CD14-positive monocyte (primary cell): ENCODE data around the gene HEXA. TPM values are rescaled to one million over a fixed set of nuclear protein-coding genes. Genes with fewer than 3 reads are reported as not detected.

Source experiments
- DNase-seq, 3 donors: peaks; one replicate each; pipeline ENCODE4 v3.0.0-alpha.2; 2011 to 2022
- H2AFZ ChIP-seq: 2 replicates; pipeline ENCODE4 v1.6.0; 2012; ENCODE audit warnings: mild to moderate bottlenecking, low read depth, low read length, inconsistent platforms; ENCODE audit not compliant: insufficient read depth, poor library complexity, severe bottlenecking
- H3K27ac ChIP-seq, 2 donors: 1 replicate in 1 of 2; 2 replicates in 1 of 2; pipeline ENCODE4 v1.5.1; 2012 to 2013; ENCODE audit warnings: low read length in 2 of 2, control low read depth in 1 of 2, inconsistent platforms in 1 of 2, low read depth in 1 of 2, mild to moderate bottlenecking in 1 of 2
- H3K27me3 ChIP-seq, 2 donors: one replicate each; pipeline versions ENCODE4 v1.6.0 to v1.6.1; 2011 to 2013; ENCODE audit warnings: low read length in 2 of 2; ENCODE audit not compliant: control insufficient read depth in 2 of 2, insufficient read depth in 2 of 2
- H3K36me3 ChIP-seq, 2 donors: replicated peaks in 1 of 2; 1 replicate in 1 of 2; 2 replicates in 1 of 2; pipeline versions ENCODE4 v1.5.1 to v1.6.1; 2012 to 2013; ENCODE audit warnings: low read length in 2 of 2, control low read depth in 1 of 2, inconsistent platforms in 1 of 2, mild to moderate bottlenecking in 1 of 2; ENCODE audit not compliant: insufficient read depth in 2 of 2, control insufficient read depth in 1 of 2
- H3K4me1 ChIP-seq, 2 donors: 1 replicate in 1 of 2; 2 replicates in 1 of 2; pipeline versions ENCODE4 v1.5.1 to v1.6.1; 2012 to 2013; ENCODE audit warnings: low read length in 2 of 2, control low read depth in 1 of 2, inconsistent platforms in 1 of 2, mild to moderate bottlenecking in 1 of 2, moderate library complexity in 1 of 2; ENCODE audit not compliant: insufficient read depth in 2 of 2, control insufficient read depth in 1 of 2
- H3K4me2 ChIP-seq: replicated peaks from 2 replicates; pipeline ENCODE3; 2012; ENCODE audit warnings: low read length, moderate library complexity, mild to moderate bottlenecking; ENCODE audit not compliant: poor library complexity, severe bottlenecking; ENCODE audit errors: extremely low read depth
- H3K4me3 ChIP-seq, 3 experiments: fragments of 200-600 bp in 1 of 3; sonication (generic) in 1 of 3; replicated peaks in 1 of 3; 1 replicate in 2 of 3; 2 replicates in 1 of 3; pipeline ENCODE4 v1.5.1; 2011 to 2013; ENCODE audit warnings: low read length in 3 of 3, mild to moderate bottlenecking in 3 of 3, control low read depth in 2 of 3, low read depth in 2 of 3, inconsistent platforms in 1 of 3, moderate library complexity in 1 of 3
- H3K79me2 ChIP-seq: 2 replicates; pipeline ENCODE4 v1.6.0; 2012; ENCODE audit warnings: mild to moderate bottlenecking, control low read depth, inconsistent platforms, low read length, moderate library complexity; ENCODE audit not compliant: insufficient read depth
- H3K9ac ChIP-seq: 2 replicates; pipeline ENCODE4 v1.6.0; 2017; ENCODE audit warnings: low read length, mild to moderate bottlenecking; ENCODE audit not compliant: insufficient read depth, poor library complexity, severe bottlenecking
- H3K9me3 ChIP-seq, 2 donors: replicated peaks in 1 of 2; 1 replicate in 1 of 2; 2 replicates in 1 of 2; pipeline versions ENCODE4 v1.5.1 to v1.6.1; 2012 to 2013; ENCODE audit warnings: low read length in 2 of 2, control low read depth in 1 of 2; ENCODE audit not compliant: control insufficient read depth in 1 of 2, insufficient read depth in 1 of 2
- H4K20me1 ChIP-seq: 2 replicates; pipeline ENCODE4 v1.6.0; 2012; ENCODE audit warnings: mild to moderate bottlenecking, low read length, control low read depth, moderate library complexity; ENCODE audit not compliant: insufficient read depth
- H3K27ac Mint-ChIP-seq, 7 donors: one replicate each; pipeline ENCODE4 v1.8.0; 2020; ENCODE audit warnings: mild to moderate bottlenecking in 7 of 7, mixed read lengths in 7 of 7, moderate library complexity in 6 of 7, inconsistent platforms in 2 of 7
- H3K27me3 Mint-ChIP-seq, 3 donors: one replicate each; pipeline ENCODE4 v1.8.0; 2021 to 2022; ENCODE audit warnings: low read depth in 3 of 3, mild to moderate bottlenecking in 3 of 3, mixed read lengths in 3 of 3, moderate library complexity in 3 of 3, inconsistent platforms in 1 of 3
- H3K36me3 Mint-ChIP-seq, 2 donors: one replicate each; pipeline ENCODE4 v1.8.0; 2020; ENCODE audit warnings: mixed read lengths in 2 of 2, inconsistent platforms in 1 of 2, mild to moderate bottlenecking in 1 of 2
- H3K4me1 Mint-ChIP-seq: one replicate; pipeline ENCODE4 v1.8.0; 2020; ENCODE audit warnings: mild to moderate bottlenecking, mixed read lengths
- H3K4me3 Mint-ChIP-seq, 2 donors: one replicate each; pipeline ENCODE4 v1.8.0; 2020; ENCODE audit warnings: mild to moderate bottlenecking in 2 of 2, mixed read lengths in 2 of 2, moderate library complexity in 1 of 2
- H3K9me3 Mint-ChIP-seq, 7 donors: one replicate each; pipeline ENCODE4 v1.8.0; 2020 to 2022; ENCODE audit warnings: mixed read lengths in 7 of 7, mild to moderate bottlenecking in 6 of 7, moderate library complexity in 6 of 7, inconsistent platforms in 2 of 7
- CTCF ChIP-seq: fragments of 200-600 bp; IDR thresholded peaks from one replicate; pipeline ENCODE4 v1.8.0; 2022; ENCODE audit warnings: antibody characterized with exemption, mild to moderate bottlenecking
- WGBS: methylation state at CpG from one replicate; pipeline ENCODE4 v1.1.5; 2013; ENCODE audit warnings: missing lambda C conversion rate; ENCODE audit not compliant: insufficient coverage; 5-methylcytosine and 5-hydroxymethylcytosine counted together
- intact Hi-C, 2 donors: fragments of 100-400 bp; cut with micrococcal nuclease; formaldehyde crosslinking; loops; one replicate each; pipeline versions ENCODE4 v1.15.0 to v1.15.1; 2023
- polyA plus RNA-seq, 3 donors: library from polyadenylated mRNA; depleted of rRNA in 1 of 3; unstranded in 2 of 3; stranded (reverse) in 1 of 3; fragments of 300-500 nt in 2 of 3; fragments of >200 nt in 1 of 3; fragmentation: Illumina TruSeq in 2 of 3; gene quantifications; 1 replicate in 2 of 3; 2 replicates in 1 of 3; pipeline ENCODE4 v1.2.3, GENCODE V29; 2012 to 2021

HEXA gene
- polyA plus RNA-seq, 3 donors: 164 to 192 (median 186) TPM

DNA sequence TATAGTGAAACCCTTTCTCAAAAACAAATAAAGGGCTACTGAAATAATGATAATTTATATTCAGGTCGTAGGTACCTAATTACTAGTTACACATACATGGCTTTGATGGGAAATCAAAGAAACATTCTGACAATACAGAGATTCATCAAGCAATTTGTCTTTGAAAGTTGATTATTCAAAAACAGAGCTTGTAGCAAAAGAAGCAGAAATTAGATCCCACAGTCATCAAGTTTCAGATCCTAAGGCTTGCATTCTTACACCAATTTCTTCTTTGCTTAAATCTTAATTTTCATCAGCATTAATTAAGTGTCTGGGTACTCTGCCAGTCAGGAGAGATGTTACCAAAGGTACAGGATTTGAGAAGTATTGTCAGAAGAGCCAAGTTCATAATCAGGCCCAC is 1.5 kb upstream of the HEXA start:
- TF ChIP-seq CTCF: no peak
- DNase-seq: peak in 1 of 3 donors; percentile 30
- Mint-ChIP-seq H3K27me3 (peaks cover 0 to 2% (median 0%) of the 10 kb centered on the region in 3 donors), H3K9me3 (peaks cover 0 to 4% (median 0%) of the 10 kb centered on the region in 7 donors), H3K27ac (peak overlapping the region in 5 of 7 donors; percentile 1 to 63 (median 11)), H3K4me3 (no peak overlapping the region), H3K4me1 (peaks cover 52% of the 10 kb centered on the region), H3K36me3 (no peaks in the 10 kb centered on the region)
- Histone ChIP-seq H3K4me1 (peaks cover 39 to 50% of the 10 kb centered on the region in 2 donors), H3K4me2 (peak overlapping the region; percentile 79), H2AFZ (no peak overlapping the region), H3K79me2 (peaks cover 46% of the 10 kb centered on the region), H3K9ac (no peak overlapping the region), H3K36me3 (no peaks in the 10 kb centered on the region), H4K20me1 (peaks cover 9% of the 10 kb centered on the region), H3K27me3 (no peaks in the 10 kb centered on the region), H3K4me3 (no peak overlapping the region), H3K9me3 (no peaks in the 10 kb centered on the region), H3K27ac (peak overlapping the region in 1 of 2 donors; percentile 54)
- intact Hi-C loops: loop anchor here (5.0 to 10.0 kb wide), 3 partner anchors 60 to 100 kb away; no protein-coding TSS in a partner anchor
- WGBS: no CpG with 5 or more reads among the region's 1 CpG

DNA sequence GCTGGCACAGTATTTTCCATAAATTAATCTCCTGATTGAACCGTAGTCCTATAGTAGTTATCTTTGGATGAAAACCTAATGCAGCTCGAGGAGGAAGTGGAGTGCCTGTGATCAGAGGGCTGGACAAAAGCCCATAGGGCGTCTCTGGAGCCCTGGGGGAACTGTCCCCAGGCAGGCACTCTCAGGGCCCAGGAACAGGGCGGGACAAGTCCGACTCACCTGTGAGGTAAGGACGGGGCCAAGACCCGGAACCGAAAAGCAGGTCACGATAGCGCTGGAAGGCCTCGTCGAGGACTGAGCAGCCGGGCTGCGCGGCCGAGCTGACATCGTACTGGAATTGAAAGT is 341 bp downstream of the HEXA start:
- H3K27me3 ChIP-seq: no peaks in the 10 kb centered on the region
- intact Hi-C loops: loop anchor here (5.0 to 10.0 kb wide), 3 partner anchors 58 to 102 kb away; no protein-coding TSS in a partner anchor
- peak overlapping the region; percentile 95 for H3K9ac ChIP-seq
- H3K27ac ChIP-seq: peak overlapping the region; percentile 97 to 99
- Mint-ChIP-seq H3K36me3 (peaks cover 0 to 3% of the 10 kb centered on the region in 2 donors), H3K27me3 (no peaks in the 10 kb centered on the region), H3K9me3 (peaks cover 0 to 4% (median 0%) of the 10 kb centered on the region in 7 donors), H3K27ac (peak overlapping the region; percentile 94 to 99 (median 97)), H3K4me1 (peaks cover 66% of the 10 kb centered on the region), H3K4me3 (peak overlapping the region; percentile 93 to 98)
- no peaks in the 10 kb centered on the region for H3K9me3 ChIP-seq
- peak; percentile 53 to 61 (median 53) for DNase-seq
- peak overlapping the region; percentile 71 to 79 (median 72) for H3K4me3 ChIP-seq
- H4K20me1 ChIP-seq: peaks cover 15% of the 10 kb centered on the region
- no peak for TF ChIP-seq CTCF
- peak overlapping the region; percentile 79 for H3K4me2 ChIP-seq
- peaks cover 56 to 69% of the 10 kb centered on the region in 2 donors for H3K4me1 ChIP-seq
- H3K79me2 ChIP-seq: peaks cover 65% of the 10 kb centered on the region
- H2AFZ ChIP-seq: peak overlapping the region; percentile 89
- 0% methylated on average over 16 of the region's 17 CpGs for WGBS
- H3K36me3 ChIP-seq: peaks cover 0 to 5% of the 10 kb centered on the region in 2 donors
